K562 (cell line): ENCODE measurements around the gene DGCR6L. TPM values are rescaled to one million over a fixed set of nuclear protein-coding genes. Genes with fewer than 3 reads are reported as not detected.

Experiments
- ATAC-seq: fragments of 200-7000 bp; cut with Tn5 transposase; 3 replicates; pipeline ENCODE4 v1.9.1; 2020; ENCODE audit warnings: moderate library complexity
- BruUV-seq: library from RNA; stranded (reverse); fragments of 400-500 nt; replicated peaks from 2 replicates; lab custom pipeline; 2021; lab: Mats Ljungman, UMichigan
- CTCF ChIA-PET: fragments of 300-600 bp; formaldehyde crosslinking; extraction: SDS; loops from one replicate; lab custom pipeline; 2021; ENCODE audit warnings: low intra/inter-chr PET ratio; lab: Yijun Ruan, JAX
- POLR2A ChIA-PET: fragments of 300-600, 350-650 bp; sonication (Branson Sonifier 250); formaldehyde crosslinking; extraction: SDS; loops from one replicate; lab custom pipeline; 2021; ENCODE audit warnings: antibody characterized with exemption, inconsistent platforms; lab: Yijun Ruan, JAX
- DNase-seq, 4 experiments: peaks; one replicate each; pipeline versions ENCODE4 v3.0.0 to v3.0.0-alpha.2; 2011 to 2018; ENCODE audit warnings: low spot score in 3 of 4, mixed read lengths in 3 of 4; ENCODE audit errors: extremely low read depth in 1 of 4
- FAIRE-seq: peaks from 2 replicates; lab custom pipeline; 2011; peaks lifted over from hg19 to GRCh38; lab: Jason Lieb, UNC
- H2AFZ ChIP-seq: 2 replicates; pipeline ENCODE4 v1.6.0; 2011; ENCODE audit warnings: low read depth, low read length, control low read depth, inconsistent platforms
- H3K27ac ChIP-seq: fragments of 200-600 bp; 3 replicates; pipeline ENCODE4 v1.8.0; 2011; ENCODE audit warnings: low read depth, mild to moderate bottlenecking, control low read depth, inconsistent platforms, low read length, moderate library complexity, mixed read lengths; ENCODE audit errors: extremely low read depth
- H3K27me3 ChIP-seq, 2 experiments: fragments of 300-600 bp in 1 of 2; 2 replicates in 1 of 2; 3 replicates in 1 of 2; pipeline versions ENCODE4 v1.6.0 to v1.8.0; 2011; ENCODE audit warnings: inconsistent platforms in 2 of 2, low read length in 2 of 2, mild to moderate bottlenecking in 1 of 2, mixed read lengths in 1 of 2, moderate library complexity in 1 of 2; ENCODE audit not compliant: control insufficient read depth in 2 of 2, insufficient read depth in 2 of 2
- H3K36me3 ChIP-seq: fragments of 300-600 bp; 3 replicates; pipeline ENCODE4 v1.8.0; 2011; ENCODE audit warnings: mild to moderate bottlenecking, low read length, inconsistent platforms; ENCODE audit not compliant: control insufficient read depth, insufficient read depth
- H3K4me1 ChIP-seq, 2 experiments: fragments of 200-600 bp in 1 of 2; replicated peaks in 1 of 2; 2 replicates in 1 of 2; 3 replicates in 1 of 2; pipeline versions ENCODE4 v1.5.1 to v1.8.0; 2011; ENCODE audit warnings: inconsistent platforms in 2 of 2, low read length in 2 of 2, mild to moderate bottlenecking in 1 of 2, mixed read lengths in 1 of 2, moderate library complexity in 1 of 2; ENCODE audit not compliant: control insufficient read depth in 2 of 2, insufficient read depth in 2 of 2
- H3K4me2 ChIP-seq: 2 replicates; pipeline ENCODE4 v1.6.1; 2011; ENCODE audit warnings: low read length, control low read depth, inconsistent platforms, mixed read lengths; ENCODE audit not compliant: insufficient read depth
- H3K4me3 ChIP-seq: fragments of 200-600 bp; sonication (generic), shearing (Covaris generic); 2 replicates; pipeline ENCODE4 v1.5.1; 2016; ENCODE audit warnings: control low read depth, inconsistent platforms
- H3K79me2 ChIP-seq: fragments of 200-600 bp; 3 replicates; pipeline ENCODE4 v1.8.0; 2011; ENCODE audit warnings: low read length, inconsistent platforms; ENCODE audit not compliant: control insufficient read depth, insufficient read depth
- H3K9ac ChIP-seq, 2 experiments: 2 replicates each; pipeline versions ENCODE4 v1.6.0 to v1.6.1; 2011; ENCODE audit warnings: low read depth in 2 of 2, low read length in 2 of 2, control low read depth in 1 of 2, inconsistent platforms in 1 of 2, mild to moderate bottlenecking in 1 of 2, mixed read lengths in 1 of 2; ENCODE audit not compliant: insufficient read depth in 1 of 2
- H3K9me1 ChIP-seq: one replicate; pipeline ENCODE4 v1.6.0; 2011; ENCODE audit warnings: inconsistent platforms, mild to moderate bottlenecking, low read length, moderate library complexity; ENCODE audit not compliant: control insufficient read depth, insufficient read depth
- H3K9me3 ChIP-seq: replicated peaks from 2 replicates; pipeline ENCODE4 v1.5.1; 2011; ENCODE audit warnings: low read depth, low read length, inconsistent platforms; ENCODE audit not compliant: control insufficient read depth, insufficient read depth
- H4K20me1 ChIP-seq: replicated peaks from 2 replicates; pipeline ENCODE4 v1.6.1; 2011; ENCODE audit warnings: low read length, inconsistent platforms, mixed read lengths; ENCODE audit not compliant: control insufficient read depth, insufficient read depth
- ARID4B ChIP-seq: sonication (generic); formaldehyde crosslinking; IDR thresholded peaks from 2 replicates; pipeline ENCODE4 v1.8.0; 2022; ENCODE audit warnings: mild to moderate bottlenecking, missing genetic modification reagents
- E2F6 ChIP-seq, 2 experiments: IDR thresholded peaks; 2 replicates each; pipeline ENCODE4 v1.6.1; 2011; ENCODE audit warnings: borderline replicate concordance in 1 of 2, control low read depth in 1 of 2, low read depth in 1 of 2, low read length in 1 of 2, mild to moderate bottlenecking in 1 of 2, mixed read lengths in 1 of 2, moderate library complexity in 1 of 2; ENCODE audit not compliant: insufficient read depth in 1 of 2, insufficient read length in 1 of 2, poor library complexity in 1 of 2, severe bottlenecking in 1 of 2; ENCODE audit errors: extremely low read depth in 1 of 2
- ETS1 ChIP-seq: conservative IDR thresholded peaks from 2 replicates; pipeline ENCODE4 v1.6.1; 2011; ENCODE audit warnings: low read depth, mild to moderate bottlenecking, low read length; ENCODE audit not compliant: control insufficient read depth
- EZH2 ChIP-seq: IDR thresholded peaks from 2 replicates; pipeline ENCODE4 v1.6.1; 2012; ENCODE audit warnings: low read depth, mild to moderate bottlenecking, inconsistent platforms, low read length, borderline replicate concordance
- HDAC6 ChIP-seq: IDR thresholded peaks from 2 replicates; pipeline ENCODE4 v1.6.1; 2012; ENCODE audit warnings: low read depth, mild to moderate bottlenecking, control low read depth, inconsistent platforms, low read length, moderate library complexity
- MAX ChIP-seq: sonication (generic); formaldehyde crosslinking; IDR thresholded peaks from 2 replicates; pipeline ENCODE4 v1.9.0; 2022; ENCODE audit warnings: mild to moderate bottlenecking, missing genetic modification reagents
- MBD2 ChIP-seq: sonication (generic); IDR thresholded peaks from 2 replicates; pipeline ENCODE4 v1.6.1; 2016; ENCODE audit warnings: low read depth, borderline replicate concordance
- MCM2 ChIP-seq: fragments of 450-650 bp; IDR thresholded peaks from 2 replicates; pipeline ENCODE4 v1.6.1; 2017; ENCODE audit warnings: low read depth, mild to moderate bottlenecking
- RBBP5 ChIP-seq: fragments of 200-600 bp; sonication (generic); IDR thresholded peaks from 2 replicates; pipeline ENCODE4 v1.6.1; 2012; ENCODE audit warnings: borderline replicate concordance, mild to moderate bottlenecking, low read length, control low read depth, inconsistent platforms; ENCODE audit not compliant: insufficient read depth, poor library complexity, severe bottlenecking
- TAF15 ChIP-seq: fragments of 200-400 bp; formaldehyde crosslinking; IDR thresholded peaks from 2 replicates; pipeline ENCODE4 v1.6.1; 2017; ENCODE audit warnings: mild to moderate bottlenecking, low read depth, low read length, moderate library complexity
- TGIF2 ChIP-seq: sonication (generic); formaldehyde crosslinking; IDR thresholded peaks from 2 replicates; pipeline ENCODE4 v1.8.1; 2022; ENCODE audit warnings: mild to moderate bottlenecking, missing genetic modification reagents, moderate library complexity
- ZC3H4 ChIP-seq: sonication (generic); formaldehyde crosslinking; IDR thresholded peaks from 2 replicates; pipeline ENCODE4 v1.9.0; 2021; ENCODE audit warnings: missing genetic modification reagents, borderline replicate concordance
- WGBS: fragments of 100-300 bp; shearing (Covaris generic); methylation state at CpG from one replicate; pipeline ENCODE4 v1.1.6; 2016; ENCODE audit warnings: low coverage, mixed read lengths; ENCODE audit not compliant: insufficient coverage; ENCODE audit errors: missing lambda C conversion rate; 5-methylcytosine and 5-hydroxymethylcytosine counted together
- in situ Hi-C: fragments of 300-500 bp; cut with MboI; formaldehyde crosslinking; loops from 4 replicates; pipeline ENCODE4 v1.15.0; 2018; ENCODE audit warnings: inconsistent platforms, mixed read lengths
- intact Hi-C: fragments of 100-400 bp; cut with micrococcal nuclease; formaldehyde crosslinking; loops from 2 replicates; pipeline ENCODE4 v1.14.2; 2022
- polyA plus RNA-seq, 8 experiments: library from polyadenylated mRNA; depleted of rRNA in 4 of 8; stranded (reverse) in 5 of 8; unstranded in 3 of 8; fragments of >200 nt; fragmentation: Nextera tagmentation in 2 of 8; fragmentation: Illumina TruSeq in 1 of 8; extraction: Ambion mirVana in 2 of 8; extraction: Trizol in 1 of 8; gene quantifications; 2 replicates each; pipeline versions ENCODE4 v1.2.1 to v1.2.3, GENCODE V29; 2011 to 2014; ENCODE audit warnings: inconsistent platforms in 1 of 8, missing spikeins in 1 of 8
- total RNA-seq, 7 experiments: library from RNA; depleted of rRNA in 6 of 7; stranded (reverse); fragments of >200 nt in 6 of 7; fragmentation: Illumina TruSeq in 2 of 7; extraction: Trizol in 2 of 7; gene quantifications; 2 replicates each; pipeline versions ENCODE4 v1.2.1 to v1.2.3, GENCODE V29; 2011 to 2021; ENCODE audit warnings: low replicate concordance in 1 of 7

The DGCR6L gene
- total and polyA plus RNA-seq, 9 of the 15 experiments (the other 6 are each of a cell fraction or from before 2014, with no cell fraction given): 3.6 to 151 (median 51.0) TPM

GRCh38 chr22:20292673-20293232 is 27.1 kb downstream of the DGCR6L start:
- peaks cover 0 to 23% of the 10 kb centered on the region in 2 experiments; a peak in 2 of 5 replicates for H3K4me1 ChIP-seq
- FAIRE-seq (no peak), ATAC-seq (peak; percentile 10; the same call in 2 of the 3 replicates), DNase-seq (no peak)
- no peak overlapping the region for H3K27ac ChIP-seq
- intact Hi-C loops (loop anchor here (10.0 kb wide), 1 partner anchor 318 kb away; no protein-coding TSS in a partner anchor), in situ Hi-C loops (loop anchor here (5.0 kb wide), 1 partner anchor 135 kb away; no protein-coding TSS in a partner anchor)
- H3K36me3 ChIP-seq: no peaks in the 10 kb centered on the region
- no peaks in the 10 kb centered on the region for H3K9me3 ChIP-seq
- H4K20me1 ChIP-seq: peaks cover 51% of the 10 kb centered on the region
- peaks cover 71 to 96% of the 10 kb centered on the region in 2 experiments for H3K27me3 ChIP-seq
- 2% methylated on average over 13 of the region's 13 CpGs for WGBS
- BruUV-seq: no TSS peak
- H3K79me2 ChIP-seq: no peaks in the 10 kb centered on the region
- no peak overlapping the region for H2AFZ ChIP-seq
- H3K9ac ChIP-seq: peak overlapping the region in 1 of 2 experiments; percentile 5; a peak in 1 of 4 replicates
- H3K4me3 ChIP-seq: no peak overlapping the region
- CTCF ChIA-PET: no interaction called here
- no peaks in the 10 kb centered on the region for H3K9me1 ChIP-seq
- H3K4me2 ChIP-seq: no peak overlapping the region
- POLR2A ChIA-PET: interaction anchor here (0.6 to 1.6 kb wide), 8 partner anchors 9 to 1705 kb away, joined by 3 to 8 read pairs (median 3); partner anchors contain the start of gene ZNF74
- TF ChIP-seq ZC3H4 (CRISPR knock-in tag) (0 out of 2 replicates have a peak, but pooled peaks have one; percentile 50), ETS1 (0 out of 2 replicates have a peak, but pooled peaks have one; percentile 27), EZH2 (peak; percentile 22; the same call in 1 of the 2 replicates), MBD2 (0 out of 2 replicates have a peak, but pooled peaks have one; percentile 14), TAF15 (0 out of 2 replicates have a peak, but pooled peaks have one; percentile 31), RBBP5 (peak; percentile 44), MAX (0 out of 2 replicates have a peak, but pooled peaks have one; percentile 36), E2F6 (IDR thresholded peaks at IDR 0.05; ENCODE audit: borderline replicate concordance in 1 of 2, extremely low read depth in 1 of 2, insufficient read depth in 1 of 2, insufficient read length in 1 of 2, low read depth in 1 of 2, low read length in 1 of 2, poor library complexity in 1 of 2, severe bottlenecking in 1 of 2) (peak in 1 of 2 experiments; percentile 39), TGIF2 (0 out of 2 replicates have a peak, but pooled peaks have one; percentile 12), HDAC6 (peak; percentile 26; the same call in 1 of the 2 replicates), ARID4B (CRISPR knock-in tag) (no peak; the same call in 1 of the 2 replicates), MCM2 (peak; percentile 46; the same call in 1 of the 2 replicates)
